Cardiac muscle cell (in vitro differentiated cells and primary cell): ENCODE results near the gene MINDY4. TPM values are rescaled to one million over a fixed set of nuclear protein-coding genes. Genes with fewer than 3 reads are reported as not detected.
A peak's percentile ranks its signal among the peaks of the same experiment; 100 is the strongest.

Experiments used
- DNase-seq, 2 donors: peaks; one replicate each; pipeline versions ENCODE4 v3.0.0 to v3.0.0-alpha.2; 2010 to 2017; ENCODE audit warnings: low read depth in 1 of 2, low spot score in 1 of 2
- H3K27ac ChIP-seq: fragments of 200-600 bp; sonication (generic); 2 replicates; pipeline ENCODE4 v1.5.1; 2016
- H3K27me3 ChIP-seq: fragments of 200-600 bp; sonication (generic); 2 replicates; pipeline ENCODE4 v1.6.0; 2016; ENCODE audit warnings: control low read depth
- H3K36me3 ChIP-seq: fragments of 200-600 bp; sonication (generic); 2 replicates; pipeline ENCODE4 v1.5.1; 2016; ENCODE audit warnings: control low read depth
- H3K4me1 ChIP-seq: fragments of 200-600 bp; sonication (generic); 2 replicates; pipeline ENCODE4 v1.8.1; 2017; ENCODE audit warnings: low read depth, mild to moderate bottlenecking, mixed run types
- H3K4me3 ChIP-seq: fragments of 200-600 bp; sonication (generic); 2 replicates; pipeline ENCODE4 v1.5.1; 2016; ENCODE audit warnings: mild to moderate bottlenecking
- H3K9me3 ChIP-seq: fragments of 200-600 bp; sonication (generic); 2 replicates; pipeline ENCODE4 v1.5.1; 2017; ENCODE audit warnings: low read depth, mild to moderate bottlenecking, control low read depth
- polyA plus RNA-seq: library from polyadenylated mRNA; unstranded; fragments of >200 nt; fragmentation: Nextera tagmentation; extraction: Ambion mirVana; gene quantifications from 2 replicates; pipeline ENCODE4 v1.2.1, GENCODE V29; 2016
- total RNA-seq: library from RNA; depleted of rRNA; stranded (reverse); fragments of >200 nt; gene quantifications from 2 replicates; pipeline ENCODE4 v1.2.3, GENCODE V29; 2016
- TF ChIP-seq, protein P1 (sequence below): IDR thresholded peaks from 2 replicates; pipeline ENCODE4 v1.5.1; 2012; ENCODE audit warnings: low read depth, mild to moderate bottlenecking, low read length

MINDY4 gene
- total and polyA plus RNA-seq, 2 experiments from 2014 or later = 2.7 to 7.5 TPM

DNA sequence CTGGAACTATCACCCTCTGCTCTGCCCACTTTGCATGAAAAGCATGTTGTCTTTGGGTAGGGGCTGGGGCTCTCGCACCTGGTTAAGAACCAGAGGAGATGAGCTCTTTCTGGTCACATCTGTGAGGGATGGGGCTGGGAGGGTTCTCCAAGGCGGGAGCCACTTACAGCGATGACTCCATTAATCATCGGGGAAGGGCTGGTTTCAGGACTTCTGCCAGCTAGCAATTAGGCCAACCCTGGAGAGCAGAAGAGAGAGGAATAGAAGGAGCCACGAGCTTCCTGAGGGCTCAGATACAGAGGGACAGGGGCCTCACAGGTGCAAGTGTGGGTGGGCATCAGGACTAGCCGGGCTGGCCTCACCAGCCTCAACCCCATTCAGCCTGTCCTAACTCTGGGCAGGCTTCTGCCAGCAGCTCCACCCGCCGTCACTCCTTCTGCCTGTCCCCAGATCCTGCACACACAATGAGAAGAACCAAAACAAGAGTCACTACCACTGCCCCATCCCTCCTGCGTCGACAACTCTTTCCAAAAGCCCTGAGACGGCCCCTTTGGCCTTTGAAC is 148.9 kb downstream of the MINDY4 start:
- no peak for DNase-seq

DNA sequence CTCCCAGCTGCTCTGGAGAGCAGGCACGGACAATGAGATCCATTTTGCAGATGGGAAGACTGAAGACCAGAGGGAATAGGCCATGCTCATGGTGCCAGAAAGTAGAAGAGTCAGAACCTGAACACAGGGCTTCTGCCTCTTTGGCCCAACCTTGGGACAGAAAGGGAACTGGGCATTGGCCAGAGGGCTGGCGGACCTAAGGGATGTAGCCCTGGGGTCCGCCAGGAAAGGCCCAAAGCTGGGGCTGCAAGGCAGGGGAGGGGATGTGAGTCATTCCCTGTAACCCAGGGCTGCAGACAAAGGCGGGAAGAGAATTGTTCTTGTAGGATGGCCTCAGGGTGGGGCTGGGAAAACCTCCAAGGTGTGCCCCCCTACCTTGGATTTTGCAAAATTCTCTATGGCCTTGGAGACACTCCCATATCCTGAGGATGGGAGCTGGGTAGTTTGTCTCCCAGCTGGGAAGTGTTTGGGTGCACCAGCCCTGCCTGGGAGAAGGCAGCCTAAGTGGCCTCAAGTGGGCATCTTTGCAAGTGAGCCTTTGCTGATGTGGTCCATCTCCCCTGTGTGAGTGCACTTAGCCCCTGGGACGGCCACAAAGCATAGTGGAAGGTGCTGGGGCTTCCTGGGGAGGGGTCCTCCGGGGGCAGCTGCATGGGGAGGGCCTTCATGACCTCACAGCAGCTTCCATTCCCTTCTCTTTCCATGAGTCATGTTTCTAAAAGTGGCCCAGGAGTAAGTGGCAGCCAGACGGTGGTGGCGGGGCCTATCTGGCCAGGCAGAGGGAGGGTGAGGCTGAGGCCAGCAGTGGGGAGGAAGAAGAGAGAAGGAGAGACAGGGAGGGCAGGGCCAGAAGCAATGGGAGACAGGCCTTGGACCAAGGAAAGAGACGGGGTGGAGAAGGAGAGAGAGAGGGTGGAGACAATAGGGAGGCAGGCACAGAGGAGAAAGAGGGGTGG is 149.6 kb downstream of the MINDY4 start:
- H3K4me1 ChIP-seq = peaks cover 72% of the 10 kb centered on the region
- H3K27me3 ChIP-seq = no peaks in the 10 kb centered on the region
- H3K27ac ChIP-seq = peak overlapping the region; percentile 85
- H3K4me3 ChIP-seq = no peak overlapping the region
- DNase-seq = peak; percentile 53 to 79
- no peaks in the 10 kb centered on the region for H3K9me3 ChIP-seq
- TF ChIP-seq, protein P1, sequence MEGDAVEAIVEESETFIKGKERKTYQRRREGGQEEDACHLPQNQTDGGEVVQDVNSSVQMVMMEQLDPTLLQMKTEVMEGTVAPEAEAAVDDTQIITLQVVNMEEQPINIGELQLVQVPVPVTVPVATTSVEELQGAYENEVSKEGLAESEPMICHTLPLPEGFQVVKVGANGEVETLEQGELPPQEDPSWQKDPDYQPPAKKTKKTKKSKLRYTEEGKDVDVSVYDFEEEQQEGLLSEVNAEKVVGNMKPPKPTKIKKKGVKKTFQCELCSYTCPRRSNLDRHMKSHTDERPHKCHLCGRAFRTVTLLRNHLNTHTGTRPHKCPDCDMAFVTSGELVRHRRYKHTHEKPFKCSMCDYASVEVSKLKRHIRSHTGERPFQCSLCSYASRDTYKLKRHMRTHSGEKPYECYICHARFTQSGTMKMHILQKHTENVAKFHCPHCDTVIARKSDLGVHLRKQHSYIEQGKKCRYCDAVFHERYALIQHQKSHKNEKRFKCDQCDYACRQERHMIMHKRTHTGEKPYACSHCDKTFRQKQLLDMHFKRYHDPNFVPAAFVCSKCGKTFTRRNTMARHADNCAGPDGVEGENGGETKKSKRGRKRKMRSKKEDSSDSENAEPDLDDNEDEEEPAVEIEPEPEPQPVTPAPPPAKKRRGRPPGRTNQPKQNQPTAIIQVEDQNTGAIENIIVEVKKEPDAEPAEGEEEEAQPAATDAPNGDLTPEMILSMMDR = no peak
- H3K36me3 ChIP-seq = no peaks in the 10 kb centered on the region

More for the DNA sequence above, 148.9 kb downstream of the MINDY4 start:
- H3K27ac ChIP-seq = peak overlapping the region; percentile 85
- H3K27me3 ChIP-seq = no peaks in the 10 kb centered on the region
- H3K4me3 ChIP-seq = no peak overlapping the region
- no peaks in the 10 kb centered on the region for H3K9me3 ChIP-seq
- H3K4me1 ChIP-seq = peaks cover 75% of the 10 kb centered on the region
- H3K36me3 ChIP-seq = no peaks in the 10 kb centered on the region
- TF ChIP-seq, protein P1 = no peak

DNA sequence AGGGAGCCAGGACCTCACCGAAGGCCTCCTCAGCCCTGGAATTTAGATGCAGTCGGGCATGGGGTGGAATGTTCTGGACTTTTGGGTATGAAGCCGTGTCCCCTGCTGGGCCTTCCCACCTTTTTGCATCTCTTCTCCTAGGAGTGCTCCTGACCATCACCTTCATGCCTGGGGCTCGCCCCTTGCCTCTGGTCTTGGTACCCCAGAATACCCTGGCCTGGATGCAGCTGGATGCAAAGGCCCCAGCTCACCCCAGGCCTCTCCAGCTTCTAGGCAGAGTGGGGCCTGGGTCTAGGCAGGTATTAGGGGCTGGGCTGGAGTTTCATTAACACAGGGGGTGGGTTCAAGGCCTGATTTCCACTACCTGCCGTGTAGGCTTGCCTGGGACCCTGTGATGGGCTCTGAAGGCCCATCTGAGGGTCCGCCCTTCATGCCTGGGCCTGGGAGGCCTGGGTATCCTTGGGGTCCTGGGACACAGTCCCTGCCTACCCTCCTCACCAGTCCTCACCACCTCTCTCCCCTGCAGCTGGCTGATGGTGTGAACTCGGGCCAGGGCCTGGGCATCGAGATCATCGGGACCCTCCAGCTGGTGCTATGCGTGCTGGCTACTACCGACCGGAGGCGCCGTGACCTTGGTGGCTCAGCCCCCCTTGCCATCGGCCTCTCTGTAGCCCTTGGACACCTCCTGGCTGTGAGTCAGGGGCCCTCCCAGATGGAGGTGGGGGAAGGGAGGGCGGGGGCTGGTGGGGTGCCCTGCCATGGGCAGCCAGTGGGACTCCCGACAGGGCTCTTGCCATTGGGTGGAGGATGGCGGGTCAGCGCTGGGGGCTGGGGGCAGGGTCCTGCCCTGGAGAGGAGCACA is 150.6 kb downstream of the MINDY4 start:
- TF ChIP-seq, protein P1 = no peak
- H3K27me3 ChIP-seq = no peaks in the 10 kb centered on the region
- DNase-seq = no peak

DNA sequence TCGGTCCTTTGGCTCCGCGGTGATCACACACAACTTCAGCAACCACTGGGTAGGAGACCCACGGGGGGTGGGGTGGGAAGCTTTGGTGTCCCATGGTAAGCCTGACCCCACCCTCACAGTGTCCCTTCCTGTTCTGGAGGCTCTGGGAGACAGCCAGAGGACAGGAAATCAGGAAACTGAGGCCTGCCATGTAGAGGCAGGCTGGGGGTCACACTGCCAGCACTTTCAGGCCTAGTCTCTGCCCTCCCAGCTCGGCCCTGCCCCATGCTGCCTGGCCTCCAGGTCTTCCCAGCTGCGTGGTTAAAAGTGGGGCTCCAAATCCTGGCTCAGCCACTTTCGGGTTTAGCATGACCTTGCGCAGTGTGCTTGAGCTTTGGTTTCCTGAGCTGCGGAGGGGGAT is 151.4 kb downstream of the MINDY4 start:
- Histone ChIP-seq H3K9me3 (no peaks in the 10 kb centered on the region), H3K27me3 (no peaks in the 10 kb centered on the region), H3K4me1 (peaks cover 61% of the 10 kb centered on the region), H3K36me3 (no peaks in the 10 kb centered on the region), H3K4me3 (no peak overlapping the region), H3K27ac (peak overlapping the region; percentile 85)
- TF ChIP-seq, protein P1 = no peak
- DNase-seq = no peak

More for the DNA sequence above, 150.6 kb downstream of the MINDY4 start:
- Histone ChIP-seq H3K4me3 (no peak overlapping the region), H3K9me3 (no peaks in the 10 kb centered on the region), H3K27ac (peak overlapping the region; percentile 85), H3K4me1 (peaks cover 68% of the 10 kb centered on the region), H3K36me3 (no peaks in the 10 kb centered on the region)
